Hematopoietic multipotent progenitor cell treated with erythropoietin and hydrocortisone succinate and interleukin-3 and kit ligand, for 15 days (in vitro differentiated cells): Measurements from ENCODE around the gene CEL.
"Not testable (repeated sequence)": the region's sequence is repeated elsewhere in the genome, so short reads cannot be mapped to it uniquely, and the experiment has no call there.

Source experiments
- DNase-seq: peaks from one replicate; pipeline ENCODE4 v3.0.0-alpha.2; 2015; ENCODE audit warnings: low spot score

CEL gene

DNA sequence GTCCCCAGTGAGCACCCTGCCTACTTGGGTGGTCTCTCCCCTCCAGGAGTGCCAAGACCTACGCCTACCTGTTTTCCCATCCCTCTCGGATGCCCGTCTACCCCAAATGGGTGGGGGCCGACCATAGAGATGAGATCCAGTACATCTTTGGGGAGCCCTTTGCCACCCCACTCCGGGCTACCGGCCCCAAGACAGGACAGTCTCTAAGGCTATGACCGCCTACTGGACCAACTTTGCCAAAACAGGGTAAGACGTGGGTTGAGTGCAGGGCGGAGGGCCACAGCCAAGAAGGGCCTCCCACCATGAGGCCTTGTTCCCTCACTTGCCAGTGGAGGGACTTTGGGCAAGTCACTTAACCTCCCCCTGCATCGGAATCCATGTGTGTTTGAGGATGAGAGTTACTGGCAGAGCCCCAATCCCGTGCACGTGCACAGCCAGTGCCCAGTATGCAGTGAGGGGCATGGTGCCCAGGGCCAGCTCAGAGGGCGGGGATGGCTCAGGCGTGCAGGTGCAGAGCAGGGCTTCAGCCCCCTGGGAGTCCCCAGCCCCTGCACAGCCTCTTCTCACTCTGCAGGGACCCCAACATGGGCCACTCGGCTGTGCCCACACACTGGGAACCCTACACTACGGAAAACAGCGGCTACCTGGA is 24.6 kb downstream of the CEL start:
- DNase-seq: not testable (repeated sequence)

DNA sequence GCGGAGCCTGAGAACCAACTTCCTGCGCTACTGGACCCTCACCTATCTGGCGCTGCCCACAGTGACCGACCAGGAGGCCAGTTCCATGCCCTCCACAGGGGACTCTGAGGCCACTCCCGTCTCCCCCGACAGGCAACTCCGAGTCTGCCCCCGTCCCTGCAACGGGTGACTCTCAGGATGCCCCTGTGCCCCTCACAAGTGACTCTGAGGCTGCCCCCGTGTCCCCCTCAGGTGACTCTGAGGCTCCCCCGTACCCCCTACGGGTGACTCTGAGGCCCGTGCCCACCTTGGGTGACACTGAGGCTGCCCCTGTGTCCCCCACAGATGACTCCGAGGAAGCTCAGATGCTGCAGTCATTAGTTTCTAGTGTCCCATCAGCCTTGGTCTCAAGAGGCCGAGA is 25.1 kb downstream of the CEL start:
- no peak for DNase-seq

DNA sequence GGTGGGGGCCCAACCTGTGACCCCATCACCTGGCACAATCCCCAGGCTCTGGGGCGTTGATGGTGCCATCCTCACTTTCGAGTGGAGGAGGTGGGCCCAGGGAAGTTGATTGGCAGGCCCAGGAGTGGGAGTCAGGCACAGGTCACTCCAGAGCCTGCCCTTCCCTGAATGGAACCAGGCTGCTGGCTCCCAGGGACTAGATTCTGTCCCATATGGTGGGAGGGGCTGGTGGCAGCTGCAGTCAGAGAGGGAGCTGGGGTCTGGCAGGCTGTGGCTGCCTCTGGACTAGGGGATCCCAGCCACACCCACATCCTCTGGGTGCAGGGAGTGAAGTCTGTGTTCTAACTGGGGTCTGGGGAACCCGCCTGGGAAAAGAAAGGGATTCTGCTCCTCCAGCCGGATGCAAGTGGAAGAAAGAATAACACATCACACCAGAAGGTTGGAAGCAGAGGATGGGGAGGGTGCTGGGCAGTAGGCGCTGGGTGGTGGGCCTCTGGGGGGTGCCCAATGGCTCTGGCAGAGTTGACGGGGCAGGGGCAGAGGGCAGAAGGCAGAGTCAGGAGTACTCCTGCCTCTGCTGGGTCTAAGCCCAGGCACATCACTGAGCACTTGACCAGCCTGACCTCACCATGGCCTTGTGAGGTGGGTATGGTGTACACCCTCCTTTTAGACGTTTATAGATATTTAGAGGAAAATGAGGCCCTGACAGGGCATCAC is 25.8 kb downstream of the CEL start:
- no peak for DNase-seq

DNA sequence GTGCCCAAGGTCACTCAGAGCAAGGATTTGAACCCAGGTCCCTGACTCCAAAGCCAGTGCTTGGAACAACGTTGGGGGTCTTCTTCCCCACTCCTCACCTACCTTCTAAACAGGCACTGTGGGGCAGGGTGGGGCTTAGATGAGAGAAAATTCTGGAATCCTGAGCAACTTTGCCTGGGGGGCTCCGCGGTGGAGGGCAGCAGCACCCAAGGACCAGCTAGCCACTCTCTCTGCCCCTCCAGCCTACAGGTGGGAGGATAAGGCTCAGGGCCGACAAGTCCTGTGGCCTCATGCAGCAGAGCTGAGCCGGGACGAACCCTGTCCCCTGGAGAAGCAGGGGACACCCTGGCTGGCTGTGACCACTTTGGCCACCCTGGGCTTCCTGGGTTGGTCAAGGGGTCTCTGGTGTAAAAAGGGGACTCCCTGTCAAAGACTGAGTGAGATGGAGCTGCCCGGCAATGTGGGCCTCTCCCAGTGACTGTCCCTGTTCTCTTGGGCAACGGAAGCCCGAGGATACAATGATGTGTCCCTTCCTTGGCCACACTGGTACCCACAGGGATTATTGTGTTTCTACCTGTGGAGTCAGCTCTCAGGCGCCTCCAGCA is 26.5 kb downstream of the CEL start:
- no peak for DNase-seq

DNA sequence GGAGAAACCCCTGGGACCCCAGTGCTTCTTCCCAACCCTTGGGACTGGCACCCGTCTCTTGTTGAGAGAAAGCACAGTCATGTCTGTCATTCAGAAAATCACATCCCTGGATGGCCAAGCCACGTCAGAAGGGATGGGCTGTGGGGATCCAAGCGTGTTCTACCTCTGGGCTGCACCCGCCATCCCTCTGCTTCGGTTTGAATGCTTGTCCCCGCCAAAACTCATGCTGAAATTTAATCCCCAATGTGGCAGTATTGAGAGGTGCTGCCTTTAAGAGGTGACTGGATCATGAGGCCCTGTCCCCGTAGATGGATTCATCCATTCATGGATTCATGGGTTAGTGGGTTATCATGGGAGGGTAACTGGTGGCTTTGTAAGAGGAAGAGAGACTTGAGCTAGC is 27.0 kb downstream of the CEL start:
- no peak for DNase-seq

DNA sequence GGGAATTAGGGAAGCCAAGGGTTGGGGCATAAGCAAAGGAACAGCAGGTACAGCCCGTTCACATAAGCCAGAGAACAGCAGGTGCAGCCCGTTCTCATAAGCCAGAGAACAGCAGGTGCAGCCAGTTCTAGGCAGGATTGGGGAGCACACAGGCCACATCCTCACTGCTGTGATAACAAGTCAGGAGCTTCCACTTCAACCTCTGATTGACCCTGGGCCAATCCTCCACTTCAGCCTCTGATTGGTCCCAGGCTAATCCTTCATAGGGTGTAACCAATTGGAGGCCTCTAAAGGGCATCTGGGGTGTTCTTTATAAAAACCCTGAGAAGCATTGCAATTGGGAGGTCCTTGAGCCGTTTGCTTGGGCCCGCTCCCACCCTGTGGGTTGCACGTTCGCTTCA is 27.5 kb downstream of the CEL start:
- no peak for DNase-seq

DNA sequence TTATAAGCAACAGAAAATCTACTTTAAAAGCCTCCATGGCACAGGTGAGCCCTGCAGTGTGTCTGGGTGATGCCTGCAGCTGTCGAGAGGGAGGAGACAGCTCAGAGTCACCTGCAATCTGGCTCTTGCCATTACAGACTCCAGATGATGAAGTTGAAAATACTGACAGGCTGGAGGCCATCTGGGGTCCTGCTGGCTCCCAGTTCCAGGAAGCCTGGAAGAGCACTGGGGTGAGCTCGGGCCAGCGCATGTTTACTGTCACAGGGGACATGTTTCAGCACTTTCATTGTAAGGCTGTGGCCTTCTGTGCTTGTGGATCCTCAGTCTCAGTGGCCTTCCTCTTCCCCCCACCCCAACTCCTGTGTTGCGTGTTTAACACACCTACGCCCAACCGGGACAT is 28.4 kb downstream of the CEL start:
- DNase-seq: no peak

GRCh38 chr9:133090752-133091385 is 29.1 kb downstream of the CEL start:
- no peak for DNase-seq

DNA sequence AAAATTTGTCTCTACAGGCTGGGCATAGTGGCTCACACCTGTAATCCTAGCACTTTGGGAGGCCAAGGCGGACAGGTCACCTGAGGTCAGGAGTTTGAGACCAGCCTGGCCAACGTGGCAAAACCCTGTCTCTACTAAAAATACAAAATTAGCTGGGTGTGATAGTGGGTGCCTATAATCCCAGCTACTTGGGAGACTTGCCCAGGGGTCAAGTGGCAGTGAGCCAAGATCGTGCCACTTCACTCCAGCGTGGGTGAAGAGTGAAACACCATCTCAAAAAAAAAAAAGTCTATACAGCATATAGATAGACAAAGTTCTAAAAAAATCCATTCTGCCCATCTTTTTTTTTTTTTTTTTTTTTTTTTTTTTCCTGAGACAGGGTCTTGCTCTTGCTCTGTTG is 32.6 kb downstream of the CEL start:
- DNase-seq: not testable (repeated sequence)

DNA sequence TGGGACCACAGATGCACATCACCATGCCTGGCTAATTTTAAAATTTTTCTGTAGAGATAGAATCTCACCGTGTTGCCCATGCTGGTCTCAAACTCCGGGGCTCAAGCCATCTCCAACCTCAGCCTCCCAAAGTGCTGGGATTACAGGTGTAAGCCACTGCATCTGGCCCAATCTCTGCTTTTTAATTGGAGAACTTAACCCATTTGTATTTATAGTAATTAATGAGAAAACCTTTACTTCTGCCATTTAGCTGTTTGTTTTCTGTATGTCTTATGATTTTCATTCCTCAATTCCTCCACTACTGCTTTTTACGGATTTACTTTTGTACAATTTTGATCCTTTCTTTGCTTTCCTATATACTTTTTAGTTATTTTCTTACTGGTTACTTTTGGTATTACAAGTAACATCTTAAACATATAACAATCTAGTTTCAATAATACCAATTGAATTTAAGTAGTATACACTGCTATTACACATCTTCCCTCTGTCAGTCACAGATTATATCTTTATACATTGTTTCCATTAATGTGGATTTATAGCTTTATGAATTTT is 33.1 kb downstream of the CEL start:
- DNase-seq: no peak

DNA sequence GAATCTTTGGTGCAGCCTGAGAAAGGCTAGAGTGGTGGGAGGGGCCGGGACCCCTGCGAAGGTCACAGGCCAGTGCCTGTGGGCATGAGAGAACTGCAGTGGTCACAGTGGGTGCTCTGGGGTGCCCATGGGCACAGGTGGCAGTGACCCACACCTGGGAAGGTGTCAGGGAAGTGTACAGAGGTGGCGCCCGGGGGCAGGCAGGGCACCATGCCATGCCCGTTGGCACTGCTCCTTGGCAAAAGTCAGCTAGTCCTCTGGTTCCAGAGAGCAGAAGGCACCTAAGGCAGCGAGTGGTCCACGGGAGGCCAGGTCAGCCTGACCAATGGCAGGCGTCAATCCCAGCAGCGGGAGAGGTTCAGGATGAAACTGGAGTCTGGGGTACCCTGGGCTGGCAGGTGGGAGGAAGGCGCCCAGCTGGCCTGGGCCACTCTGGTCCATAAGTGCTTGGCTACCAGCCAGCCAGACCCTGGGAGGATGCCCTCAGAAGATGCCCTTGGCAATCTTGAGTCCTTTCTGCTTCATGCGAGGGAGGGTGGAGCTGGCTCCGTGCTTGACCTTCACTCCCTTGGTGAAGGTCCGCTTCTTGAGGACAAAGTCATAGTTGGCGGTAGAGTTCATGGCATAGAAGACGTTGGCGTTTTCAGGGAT is 36.4 kb downstream of the CEL start:
- no peak for DNase-seq

GRCh38 chr9:133098871-133099270 is 37.1 kb downstream of the CEL start:
- DNase-seq: no peak

- DNase-seq: no peak
Measured at GRCh38 chr9:133099726-133100505, 38.1 kb downstream of the CEL start.

DNA sequence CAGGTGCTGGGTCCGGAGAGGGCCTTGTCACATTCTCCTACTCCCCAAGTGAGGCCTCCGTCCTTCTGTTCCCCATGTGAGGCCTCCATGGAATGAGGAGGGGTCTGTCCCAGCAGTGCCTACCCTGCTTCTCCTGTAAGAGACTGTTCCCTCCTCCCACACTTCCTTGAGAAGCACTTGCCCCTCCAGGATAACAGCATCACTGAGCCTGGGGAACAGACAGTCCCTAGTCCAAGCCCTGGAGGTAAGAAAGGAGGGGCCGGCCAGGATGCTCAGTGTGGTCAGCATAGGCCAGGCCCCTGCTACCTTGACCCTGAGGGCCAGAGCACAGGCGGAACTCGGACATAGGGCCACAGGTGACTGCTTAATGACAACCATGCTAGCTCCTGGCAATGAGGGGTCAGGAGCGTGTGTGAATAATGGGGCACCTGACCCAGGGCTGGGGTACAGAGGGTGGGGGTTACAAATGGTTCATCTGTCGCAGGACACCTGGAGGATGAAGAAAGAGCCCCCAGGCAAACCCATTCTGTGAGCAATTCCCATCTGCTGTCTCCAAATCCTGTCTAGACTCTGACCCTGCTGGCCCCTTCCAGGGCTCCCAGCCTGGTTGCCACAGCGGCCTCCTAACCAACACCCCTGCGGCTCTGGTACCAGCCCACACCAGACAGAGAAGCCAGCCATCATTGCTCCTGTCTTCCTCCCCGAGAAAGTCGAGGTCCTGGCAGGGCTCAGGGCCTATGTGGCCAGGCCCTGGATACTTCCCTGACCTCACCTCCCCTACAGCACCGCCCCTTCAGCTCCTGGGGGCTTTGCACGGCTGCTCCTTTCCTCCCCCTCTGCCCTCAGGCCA is 39.0 kb downstream of the CEL start:
- no peak for DNase-seq

DNA sequence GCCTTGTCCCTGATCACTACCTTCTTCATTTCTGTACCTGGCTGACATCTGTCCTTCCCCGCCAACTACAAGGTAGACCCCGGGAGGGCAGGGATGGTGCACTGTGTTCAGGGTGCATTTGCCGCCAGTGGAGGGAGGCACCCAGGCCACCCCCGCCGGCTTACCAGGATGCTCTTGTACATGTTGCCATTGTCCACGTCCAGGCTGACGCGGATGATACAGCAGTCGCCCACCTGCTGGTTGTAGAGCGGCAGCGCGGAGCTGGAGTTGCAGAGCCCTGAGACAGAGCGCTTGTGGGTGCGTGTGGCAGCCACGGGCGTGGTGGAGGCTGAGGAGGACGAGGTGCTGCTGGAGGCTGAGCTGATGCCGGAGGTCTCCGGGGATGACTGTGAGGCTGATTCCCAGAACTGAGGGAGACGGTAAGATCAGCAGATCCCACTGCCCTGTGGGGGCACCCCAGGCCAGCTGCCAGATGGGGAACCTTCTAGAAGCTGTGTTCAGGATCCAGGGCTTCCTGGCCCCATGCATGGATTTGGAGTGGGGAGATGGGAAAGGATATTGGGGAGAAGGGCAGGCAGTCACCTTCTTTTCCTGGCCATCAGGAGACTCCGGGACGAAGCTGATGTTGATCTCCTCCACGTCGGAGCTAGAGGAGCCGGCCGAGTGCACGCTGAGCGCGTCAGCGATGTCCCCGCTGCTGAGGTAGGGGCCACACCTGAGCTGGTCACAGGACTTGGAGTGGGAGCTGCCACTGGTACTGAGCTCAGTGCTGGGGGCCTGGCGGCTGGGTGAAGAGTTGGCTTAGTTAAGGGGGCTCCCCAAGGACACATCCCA is 39.8 kb downstream of the CEL start:
- DNase-seq: no peak

GRCh38 chr9:133102190-133103021 is 40.6 kb downstream of the CEL start:
- no peak for DNase-seq

GRCh38 chr9:133103183-133103986 is 41.6 kb downstream of the CEL start:
- DNase-seq: peak; percentile 64

DNA sequence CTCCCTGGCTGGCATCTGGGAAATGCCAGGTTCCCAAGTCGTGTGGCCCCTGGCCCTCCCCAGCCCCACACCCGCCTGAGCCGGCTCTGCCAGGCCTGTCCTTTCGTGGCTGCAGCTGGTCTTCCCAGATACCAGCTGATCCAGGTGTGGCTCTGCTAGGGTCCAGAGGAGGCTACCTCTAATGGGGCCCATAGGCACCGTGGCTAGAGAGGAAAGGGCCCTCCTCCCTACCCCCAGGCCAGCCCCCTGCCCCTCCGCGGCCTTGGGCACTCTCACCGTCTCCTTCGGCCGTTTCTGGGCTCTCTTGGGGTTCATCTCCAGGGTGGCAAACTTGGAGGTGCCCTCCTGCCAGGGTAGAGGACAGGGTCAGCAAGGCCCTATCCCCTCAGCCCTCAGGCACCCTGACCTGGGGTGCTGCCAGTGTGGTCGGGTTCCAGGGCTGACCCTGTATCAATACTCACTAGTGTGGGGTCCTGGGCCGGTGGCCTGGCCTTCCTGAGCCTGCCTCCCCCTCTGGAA is 42.3 kb downstream of the CEL start:
- DNase-seq: no peak
